ENCODE measurements around the gene RAP1B. TPM values are rescaled to one million over a fixed set of nuclear protein-coding genes. Genes with fewer than 3 reads are reported as not detected.

The RAP1B gene
- total RNA-seq, 2 donors from 2014 or later: 82.2 to 91.3 TPM

GRCh38 chr12:68609998-68610369, 715 bp upstream of the RAP1B start:
- ATAC-seq (peak; percentile 5 to 16), DNase-seq (no peak)
- intact Hi-C loops (cut with DNase I): loop anchor here (10.0 kb wide), 2 partner anchors 245 to 255 kb away; no protein-coding TSS in a partner anchor

- DNase-seq (peak; percentile 77), ATAC-seq (peak; percentile 24 to 50)
- intact Hi-C loops (cut with DNase I): loop anchor here in 1 of 2 donors (10.0 kb wide), 1 partner anchor 256 kb away; no protein-coding TSS in a partner anchor
These were observed 551 bp downstream of the RAP1B start for GRCh38 chr12:68611094-68611805.

- intact Hi-C loops (cut with DNase I): loop anchor here in 1 of 2 donors (10.0 kb wide), 1 partner anchor 257 kb away; no protein-coding TSS in a partner anchor
- DNase-seq (no peak), ATAC-seq (no peak)
These were observed 1.1 kb downstream of the RAP1B start for GRCh38 chr12:68611806-68612160.

GRCh38 chr12:68612202-68612601, 1.5 kb downstream of the RAP1B start:
- intact Hi-C loops (cut with DNase I): loop anchor here in 1 of 2 donors (10.0 kb wide), 1 partner anchor 257 kb away; no protein-coding TSS in a partner anchor

GRCh38 chr12:68612697-68613096, 2.0 kb downstream of the RAP1B start:
- intact Hi-C loops (cut with DNase I): loop anchor here in 1 of 2 donors (10.0 kb wide), 1 partner anchor 258 kb away; no protein-coding TSS in a partner anchor
- DNase-seq: no peak
- ATAC-seq: no peak

More at GRCh38 chr12:68612202-68612601, 1.5 kb downstream of the RAP1B start:
- DNase-seq (no peak), ATAC-seq (no peak)

- DNase-seq (no peak), ATAC-seq (no peak)
- intact Hi-C loops (cut with DNase I): loop anchor here in 1 of 2 donors (10.0 kb wide), 1 partner anchor 259 kb away; no protein-coding TSS in a partner anchor
These were observed 2.7 kb downstream of the RAP1B start for GRCh38 chr12:68613209-68613904.

GRCh38 chr12:68614105-68614679, 3.5 kb downstream of the RAP1B start:
- ATAC-seq (no peak), DNase-seq (no peak)
- intact Hi-C loops (cut with DNase I): loop anchor here in 1 of 2 donors (10.0 kb wide), 1 partner anchor 259 kb away; no protein-coding TSS in a partner anchor

- DNase-seq: no peak
- intact Hi-C loops (cut with DNase I): loop anchor here in 1 of 2 donors (10.0 kb wide), 1 partner anchor 260 kb away; no protein-coding TSS in a partner anchor
- ATAC-seq: no peak
These were observed 4.1 kb downstream of the RAP1B start for GRCh38 chr12:68614769-68615168.

- ATAC-seq: peak in 1 of 2 donors; percentile 27
These were observed 6.6 kb downstream of the RAP1B start for GRCh38 chr12:68617160-68617926.

GRCh38 chr12:68619541-68619940, 8.8 kb downstream of the RAP1B start:
- ATAC-seq (no peak), DNase-seq (no peak)
- intact Hi-C loops (cut with DNase I): loop anchor here in 1 of 2 donors (10.0 kb wide), 1 partner anchor 265 kb away; no protein-coding TSS in a partner anchor

More at GRCh38 chr12:68617160-68617926, 6.6 kb downstream of the RAP1B start:
- intact Hi-C loops (cut with DNase I): loop anchor here in 1 of 2 donors (10.0 kb wide), 1 partner anchor 263 kb away; no protein-coding TSS in a partner anchor
- DNase-seq: no peak

- intact Hi-C loops (cut with DNase I): no loop called here
- no peak for ATAC-seq
- no peak for DNase-seq
These were observed 10.1 kb downstream of the RAP1B start for GRCh38 chr12:68620519-68621471.

GRCh38 chr12:68621472-68622081, 10.9 kb downstream of the RAP1B start:
- DNase-seq: no peak
- intact Hi-C loops (cut with DNase I): no loop called here
- ATAC-seq: no peak

- DNase-seq (no peak), ATAC-seq (peak in 1 of 2 donors; percentile 44)
- intact Hi-C loops (cut with DNase I): no loop called here
These were observed 11.6 kb downstream of the RAP1B start for GRCh38 chr12:68622250-68622649.

- no peak for ATAC-seq
- intact Hi-C loops (cut with DNase I): no loop called here
- DNase-seq: no peak
These were observed 12.4 kb downstream of the RAP1B start for GRCh38 chr12:68623059-68623458.

GRCh38 chr12:68623984-68624383, 13.3 kb downstream of the RAP1B start:
- ATAC-seq: peak in 1 of 2 donors; percentile 42
- intact Hi-C loops (cut with DNase I): no loop called here
- DNase-seq: no peak

GRCh38 chr12:68624933-68625332, 14.2 kb downstream of the RAP1B start:
- ATAC-seq: no peak
- intact Hi-C loops (cut with DNase I): no loop called here
- no peak for DNase-seq

GRCh38 chr12:68627673-68628319, 17.1 kb downstream of the RAP1B start:
- ATAC-seq: no peak
- no peak for DNase-seq
- intact Hi-C loops (cut with DNase I): no loop called here

Measured in left cardiac atrium (tissue), 4 donors.